K562 (cell line): Measurements from ENCODE around the gene ROR2.

Experiments
- ATF2 ChIP-seq: sonication (generic); formaldehyde crosslinking; IDR thresholded peaks from 2 replicates; pipeline ENCODE4 v1.8.1; 2022; ENCODE audit warnings: missing genetic modification reagents
- CCAR2 ChIP-seq: fragments of 200-400 bp; formaldehyde crosslinking; IDR thresholded peaks from 2 replicates; pipeline ENCODE4 v1.6.1; 2017; ENCODE audit warnings: mild to moderate bottlenecking, low read depth, low read length
- E2F6 ChIP-seq, 2 experiments: IDR thresholded peaks; 2 replicates each; pipeline ENCODE4 v1.6.1; 2011; ENCODE audit warnings: borderline replicate concordance in 1 of 2, control low read depth in 1 of 2, low read depth in 1 of 2, low read length in 1 of 2, mild to moderate bottlenecking in 1 of 2, mixed read lengths in 1 of 2, moderate library complexity in 1 of 2; ENCODE audit not compliant: insufficient read depth in 1 of 2, insufficient read length in 1 of 2, poor library complexity in 1 of 2, severe bottlenecking in 1 of 2; ENCODE audit errors: extremely low read depth in 1 of 2
- JUN ChIP-seq, 2 experiments: sonication (generic) in 1 of 2; formaldehyde crosslinking in 1 of 2; IDR thresholded peaks; 2 replicates each; pipeline versions ENCODE4 v1.6.1 to v1.8.0; 2012 to 2022; ENCODE audit warnings: borderline replicate concordance in 2 of 2, mild to moderate bottlenecking in 2 of 2, improper control_type of control experiment in 1 of 2, low read depth in 1 of 2, low read length in 1 of 2, missing genetic modification reagents in 1 of 2
- RAD21 ChIP-seq, 2 experiments: fragments of 250-450 bp in 1 of 2; fragments of 450-650 bp in 1 of 2; sonication (Bioruptor Pico) in 1 of 2; formaldehyde crosslinking in 1 of 2; IDR thresholded peaks in 1 of 2; conservative IDR thresholded peaks in 1 of 2; 2 replicates each; pipeline versions ENCODE4 v1.4.0 to v1.8.0; 2020 to 2022; ENCODE audit warnings: mild to moderate bottlenecking in 2 of 2, moderate library complexity in 1 of 2
- SETDB1 ChIP-seq: IDR thresholded peaks from one replicate; pipeline ENCODE4 v1.6.1; 2012; ENCODE audit warnings: low read length, control low read depth, inconsistent platforms
- ZC3H11A ChIP-seq: IDR thresholded peaks from 2 replicates; pipeline ENCODE4 v1.6.1; 2012; ENCODE audit warnings: low read depth, low read length, improper control_type of control experiment
- ZNF592 ChIP-seq: fragments of 450-650 bp; IDR thresholded peaks from 2 replicates; pipeline ENCODE4 v1.6.1; 2017; ENCODE audit warnings: antibody characterized with exemption, mild to moderate bottlenecking
- TF ChIP-seq, protein P1 (sequence below), 3 experiments: IDR thresholded peaks in 2 of 3; conservative IDR thresholded peaks in 1 of 3; 2 replicates each; pipeline ENCODE4 v1.5.1; 2011 to 2012; ENCODE audit warnings: low read length in 3 of 3, mild to moderate bottlenecking in 3 of 3, control low read depth in 2 of 3, improper control_type of control experiment in 1 of 3, inconsistent platforms in 1 of 3, low read depth in 1 of 3, mixed read lengths in 1 of 3, moderate library complexity in 1 of 3; ENCODE audit not compliant: insufficient read depth in 2 of 3

DNA sequence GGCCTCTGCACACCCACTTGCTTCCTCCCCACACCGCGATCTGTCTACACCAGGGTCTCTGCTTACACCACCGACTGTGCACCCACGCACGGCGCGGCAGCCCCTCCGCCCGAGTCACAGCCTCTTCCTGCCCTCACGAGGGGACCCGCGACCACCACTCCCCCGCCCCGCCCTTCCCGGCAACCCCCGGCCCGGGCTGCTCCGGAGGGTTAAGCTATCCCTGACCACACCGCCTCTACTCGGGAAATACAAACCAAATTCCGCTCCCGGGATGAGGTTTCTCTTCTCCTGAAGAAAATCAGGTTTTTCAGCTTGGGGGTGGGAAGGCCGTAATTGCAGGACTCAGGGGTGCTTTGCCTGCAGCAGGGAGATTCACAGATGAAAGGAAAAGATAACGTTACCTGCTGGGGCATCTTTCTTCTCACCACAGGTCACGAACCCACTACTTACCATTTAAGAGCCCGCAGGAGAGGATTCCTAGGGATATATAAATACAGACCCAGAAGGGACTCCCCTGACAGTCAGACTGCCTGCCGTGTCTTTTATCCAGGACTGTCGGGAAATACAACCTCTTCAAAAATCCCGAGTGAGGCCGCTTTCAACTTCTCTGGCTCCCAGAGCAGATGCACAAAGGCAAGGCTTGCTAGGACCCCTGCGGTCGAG, 63.5 kb downstream of the ROR2 start:
- TF ChIP-seq CCAR2 (no peak), ZNF592 (no peak), JUN (IDR thresholded peaks at IDR 0.05; ENCODE audit: borderline replicate concordance, low read depth, low read length) (no peak), JUN (CRISPR knock-in tag; IDR thresholded peaks at IDR 0.05; ENCODE audit: borderline replicate concordance) (no peak), E2F6 (IDR thresholded peaks at IDR 0.05; ENCODE audit: borderline replicate concordance in 1 of 2, extremely low read depth in 1 of 2, insufficient read depth in 1 of 2, insufficient read length in 1 of 2, low read depth in 1 of 2, low read length in 1 of 2, poor library complexity in 1 of 2, severe bottlenecking in 1 of 2) (no peak), ZC3H11A (no peak), SETDB1 (no peak), RAD21 (CRISPR knock-in tag; conservative IDR thresholded peaks at IDR 0.05 in 1 of 2, IDR thresholded peaks at IDR 0.05 in 1 of 2) (no peak), ATF2 (no peak)
- TF ChIP-seq, protein P1, sequence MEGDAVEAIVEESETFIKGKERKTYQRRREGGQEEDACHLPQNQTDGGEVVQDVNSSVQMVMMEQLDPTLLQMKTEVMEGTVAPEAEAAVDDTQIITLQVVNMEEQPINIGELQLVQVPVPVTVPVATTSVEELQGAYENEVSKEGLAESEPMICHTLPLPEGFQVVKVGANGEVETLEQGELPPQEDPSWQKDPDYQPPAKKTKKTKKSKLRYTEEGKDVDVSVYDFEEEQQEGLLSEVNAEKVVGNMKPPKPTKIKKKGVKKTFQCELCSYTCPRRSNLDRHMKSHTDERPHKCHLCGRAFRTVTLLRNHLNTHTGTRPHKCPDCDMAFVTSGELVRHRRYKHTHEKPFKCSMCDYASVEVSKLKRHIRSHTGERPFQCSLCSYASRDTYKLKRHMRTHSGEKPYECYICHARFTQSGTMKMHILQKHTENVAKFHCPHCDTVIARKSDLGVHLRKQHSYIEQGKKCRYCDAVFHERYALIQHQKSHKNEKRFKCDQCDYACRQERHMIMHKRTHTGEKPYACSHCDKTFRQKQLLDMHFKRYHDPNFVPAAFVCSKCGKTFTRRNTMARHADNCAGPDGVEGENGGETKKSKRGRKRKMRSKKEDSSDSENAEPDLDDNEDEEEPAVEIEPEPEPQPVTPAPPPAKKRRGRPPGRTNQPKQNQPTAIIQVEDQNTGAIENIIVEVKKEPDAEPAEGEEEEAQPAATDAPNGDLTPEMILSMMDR (IDR thresholded peaks at IDR 0.05 in 2 of 3, conservative IDR thresholded peaks at IDR 0.05 in 1 of 3; ENCODE audit: insufficient read depth in 2 of 3, low read depth in 1 of 3, low read length in 3 of 3): no peak
